GM12801 (cell line): ENCODE measurements around the gene EDC3.

Experiments used
- CTCF ChIP-seq: IDR thresholded peaks from one replicate; pipeline ENCODE4 v1.5.1; 2011; ENCODE audit warnings: control low read depth; ENCODE audit not compliant: insufficient read length; ENCODE audit errors: extremely low read depth

Gene EDC3

GRCh38 chr15:74619916-74620635 lies 75.7 kb downstream of the EDC3 start:
- no peak for TF ChIP-seq CTCF

GRCh38 chr15:74618841-74619596 lies 76.8 kb downstream of the EDC3 start:
- no peak for TF ChIP-seq CTCF

- no peak for TF ChIP-seq CTCF
These were observed 78.8 kb downstream of the EDC3 start for GRCh38 chr15:74616996-74617395.

GRCh38 chr15:74616366-74616939 lies 79.4 kb downstream of the EDC3 start:
- no peak for TF ChIP-seq CTCF

- no peak for TF ChIP-seq CTCF
These were observed 80.1 kb downstream of the EDC3 start, which contains the start of gene CLK3 for GRCh38 chr15:74615508-74616365. Gene CLK3, plus strand, starts transcription at chr15:74615836. Its CDS starts 3,361 bp downstream, at chr15:74619197.

- no peak for TF ChIP-seq CTCF
These were observed 80.9 kb downstream of the EDC3 start for GRCh38 chr15:74614744-74615507.
